K562 (cell line): ENCODE results near the gene CTSD. TPM values are rescaled to one million over a fixed set of nuclear protein-coding genes. Genes with fewer than 3 reads are reported as not detected.
A peak's percentile ranks its signal among the peaks of the same experiment; 100 is the strongest.

Experiments
- ATAC-seq: fragments of 200-7000 bp; cut with Tn5 transposase; 3 replicates; pipeline ENCODE4 v1.9.1; 2020; ENCODE audit warnings: moderate library complexity
- BruUV-seq: library from RNA; stranded (reverse); fragments of 400-500 nt; replicated peaks from 2 replicates; lab custom pipeline; 2021; lab: Mats Ljungman, UMichigan
- CTCF ChIA-PET: fragments of 300-600 bp; formaldehyde crosslinking; extraction: SDS; loops from one replicate; lab custom pipeline; 2021; ENCODE audit warnings: low intra/inter-chr PET ratio; lab: Yijun Ruan, JAX
- POLR2A ChIA-PET: fragments of 300-600, 350-650 bp; sonication (Branson Sonifier 250); formaldehyde crosslinking; extraction: SDS; loops from one replicate; lab custom pipeline; 2021; ENCODE audit warnings: antibody characterized with exemption, inconsistent platforms; lab: Yijun Ruan, JAX
- DNase-seq, 4 experiments: peaks; one replicate each; pipeline versions ENCODE4 v3.0.0 to v3.0.0-alpha.2; 2011 to 2018; ENCODE audit warnings: low spot score in 3 of 4, mixed read lengths in 3 of 4; ENCODE audit errors: extremely low read depth in 1 of 4
- FAIRE-seq: peaks from 2 replicates; lab custom pipeline; 2011; peaks lifted over from hg19 to GRCh38; lab: Jason Lieb, UNC
- H2AFZ ChIP-seq: 2 replicates; pipeline ENCODE4 v1.6.0; 2011; ENCODE audit warnings: low read depth, low read length, control low read depth, inconsistent platforms
- H3K27ac ChIP-seq: fragments of 200-600 bp; 3 replicates; pipeline ENCODE4 v1.8.0; 2011; ENCODE audit warnings: low read depth, mild to moderate bottlenecking, control low read depth, inconsistent platforms, low read length, moderate library complexity, mixed read lengths; ENCODE audit errors: extremely low read depth
- H3K27me3 ChIP-seq, 2 experiments: fragments of 300-600 bp in 1 of 2; 2 replicates in 1 of 2; 3 replicates in 1 of 2; pipeline versions ENCODE4 v1.6.0 to v1.8.0; 2011; ENCODE audit warnings: inconsistent platforms in 2 of 2, low read length in 2 of 2, mild to moderate bottlenecking in 1 of 2, mixed read lengths in 1 of 2, moderate library complexity in 1 of 2; ENCODE audit not compliant: control insufficient read depth in 2 of 2, insufficient read depth in 2 of 2
- H3K36me3 ChIP-seq: fragments of 300-600 bp; 3 replicates; pipeline ENCODE4 v1.8.0; 2011; ENCODE audit warnings: mild to moderate bottlenecking, low read length, inconsistent platforms; ENCODE audit not compliant: control insufficient read depth, insufficient read depth
- H3K4me1 ChIP-seq, 2 experiments: fragments of 200-600 bp in 1 of 2; replicated peaks in 1 of 2; 2 replicates in 1 of 2; 3 replicates in 1 of 2; pipeline versions ENCODE4 v1.5.1 to v1.8.0; 2011; ENCODE audit warnings: inconsistent platforms in 2 of 2, low read length in 2 of 2, mild to moderate bottlenecking in 1 of 2, mixed read lengths in 1 of 2, moderate library complexity in 1 of 2; ENCODE audit not compliant: control insufficient read depth in 2 of 2, insufficient read depth in 2 of 2
- H3K4me2 ChIP-seq: 2 replicates; pipeline ENCODE4 v1.6.1; 2011; ENCODE audit warnings: low read length, control low read depth, inconsistent platforms, mixed read lengths; ENCODE audit not compliant: insufficient read depth
- H3K4me3 ChIP-seq: fragments of 200-600 bp; sonication (generic), shearing (Covaris generic); 2 replicates; pipeline ENCODE4 v1.5.1; 2016; ENCODE audit warnings: control low read depth, inconsistent platforms
- H3K79me2 ChIP-seq: fragments of 200-600 bp; 3 replicates; pipeline ENCODE4 v1.8.0; 2011; ENCODE audit warnings: low read length, inconsistent platforms; ENCODE audit not compliant: control insufficient read depth, insufficient read depth
- H3K9ac ChIP-seq, 2 experiments: 2 replicates each; pipeline versions ENCODE4 v1.6.0 to v1.6.1; 2011; ENCODE audit warnings: low read depth in 2 of 2, low read length in 2 of 2, control low read depth in 1 of 2, inconsistent platforms in 1 of 2, mild to moderate bottlenecking in 1 of 2, mixed read lengths in 1 of 2; ENCODE audit not compliant: insufficient read depth in 1 of 2
- H3K9me1 ChIP-seq: one replicate; pipeline ENCODE4 v1.6.0; 2011; ENCODE audit warnings: inconsistent platforms, mild to moderate bottlenecking, low read length, moderate library complexity; ENCODE audit not compliant: control insufficient read depth, insufficient read depth
- H3K9me3 ChIP-seq: replicated peaks from 2 replicates; pipeline ENCODE4 v1.5.1; 2011; ENCODE audit warnings: low read depth, low read length, inconsistent platforms; ENCODE audit not compliant: control insufficient read depth, insufficient read depth
- H4K20me1 ChIP-seq: replicated peaks from 2 replicates; pipeline ENCODE4 v1.6.1; 2011; ENCODE audit warnings: low read length, inconsistent platforms, mixed read lengths; ENCODE audit not compliant: control insufficient read depth, insufficient read depth
- ELF2 ChIP-seq: fragments of 250-450 bp; sonication (Bioruptor Pico); IDR thresholded peaks from 2 replicates; pipeline ENCODE4 v1.5.0; 2021; ENCODE audit warnings: mild to moderate bottlenecking
- KAT7 ChIP-seq: sonication (generic); formaldehyde crosslinking; IDR thresholded peaks from 2 replicates; pipeline ENCODE4 v1.8.0; 2022; ENCODE audit warnings: missing genetic modification reagents, mild to moderate bottlenecking, borderline replicate concordance
- POLR2G ChIP-seq: fragments of 200-400 bp; formaldehyde crosslinking; IDR thresholded peaks from 2 replicates; pipeline ENCODE4 v1.6.1; 2017; ENCODE audit warnings: low read depth, mild to moderate bottlenecking, antibody characterized with exemption, low read length, moderate library complexity
- PRMT5 ChIP-seq: sonication (generic); formaldehyde crosslinking; IDR thresholded peaks from 2 replicates; pipeline ENCODE4 v1.5.0; 2020; ENCODE audit warnings: missing genetic modification reagents
- SPI1 ChIP-seq: IDR thresholded peaks from 2 replicates; pipeline ENCODE4 v1.6.1; 2011; ENCODE audit warnings: low read depth, low read length, control low read depth, borderline replicate concordance
- ZC3H4 ChIP-seq: sonication (generic); formaldehyde crosslinking; IDR thresholded peaks from 2 replicates; pipeline ENCODE4 v1.9.0; 2021; ENCODE audit warnings: missing genetic modification reagents, borderline replicate concordance
- WGBS: fragments of 100-300 bp; shearing (Covaris generic); methylation state at CpG from one replicate; pipeline ENCODE4 v1.1.6; 2016; ENCODE audit warnings: low coverage, mixed read lengths; ENCODE audit not compliant: insufficient coverage; ENCODE audit errors: missing lambda C conversion rate; 5-methylcytosine and 5-hydroxymethylcytosine counted together
- in situ Hi-C: fragments of 300-500 bp; cut with MboI; formaldehyde crosslinking; loops from 4 replicates; pipeline ENCODE4 v1.15.0; 2018; ENCODE audit warnings: inconsistent platforms, mixed read lengths
- intact Hi-C: fragments of 100-400 bp; cut with micrococcal nuclease; formaldehyde crosslinking; loops from 2 replicates; pipeline ENCODE4 v1.14.2; 2022
- polyA plus RNA-seq, 8 experiments: library from polyadenylated mRNA; depleted of rRNA in 4 of 8; stranded (reverse) in 5 of 8; unstranded in 3 of 8; fragments of >200 nt; fragmentation: Nextera tagmentation in 2 of 8; fragmentation: Illumina TruSeq in 1 of 8; extraction: Ambion mirVana in 2 of 8; extraction: Trizol in 1 of 8; gene quantifications; 2 replicates each; pipeline versions ENCODE4 v1.2.1 to v1.2.3, GENCODE V29; 2011 to 2014; ENCODE audit warnings: inconsistent platforms in 1 of 8, missing spikeins in 1 of 8
- total RNA-seq, 7 experiments: library from RNA; depleted of rRNA in 6 of 7; stranded (reverse); fragments of >200 nt in 6 of 7; fragmentation: Illumina TruSeq in 2 of 7; extraction: Trizol in 2 of 7; gene quantifications; 2 replicates each; pipeline versions ENCODE4 v1.2.1 to v1.2.3, GENCODE V29; 2011 to 2021; ENCODE audit warnings: low replicate concordance in 1 of 7

The CTSD gene
- total and polyA plus RNA-seq, 9 of the 15 experiments (the other 6 are each of a cell fraction or from before 2014, with no cell fraction given), result 1.0 to 112 (median 40.9) TPM

DNA sequence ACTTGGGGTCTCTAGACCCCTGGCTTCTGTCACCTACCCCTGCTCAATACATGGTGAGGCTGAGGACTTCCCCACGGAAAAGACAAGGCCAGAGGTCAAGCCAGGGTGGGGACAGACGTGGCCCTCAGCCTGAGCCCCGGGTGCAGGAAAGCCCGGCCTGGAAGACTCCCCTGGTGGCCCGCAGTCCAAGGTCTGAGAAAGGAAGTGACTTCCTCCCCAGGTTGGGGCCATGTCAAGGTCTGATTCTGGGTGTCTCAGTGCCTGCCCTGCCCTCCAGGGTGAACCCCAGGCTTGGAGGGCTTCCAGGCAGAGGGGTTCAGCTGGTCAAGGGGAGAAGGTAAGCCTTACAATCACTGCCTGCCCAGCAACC is 3.9 kb downstream of the CTSD start:
- POLR2A ChIA-PET, result no interaction called here
- ATAC-seq, result no peak
- Histone ChIP-seq H3K4me1 (peaks cover 31 to 83% of the 10 kb centered on the region in 2 experiments), H3K36me3 (peaks cover 23% of the 10 kb centered on the region; the same call in 1 of the 3 replicates), H3K79me2 (peaks cover 17% of the 10 kb centered on the region), H3K27me3 (no peaks in the 10 kb centered on the region), H3K4me3 (no peak overlapping the region), H3K27ac (peak overlapping the region; percentile 72; the same call in 1 of the 3 replicates), H3K4me2 (no peak overlapping the region), H3K9me1 (peaks cover 7% of the 10 kb centered on the region), H2AFZ (no peak overlapping the region), H3K9ac (peak overlapping the region in 1 of 2 experiments; percentile 83; a peak in 3 of 4 replicates), H4K20me1 (peaks cover 4% of the 10 kb centered on the region; the same call in 1 of the 2 replicates), H3K9me3 (no peaks in the 10 kb centered on the region)
- 71% methylated on average over 2 of the region's 5 CpGs for WGBS
- CTCF ChIA-PET, result no interaction called here
- in situ Hi-C loops (loop anchor here (5.0 kb wide), 1 partner anchor 33 kb away; no protein-coding TSS in a partner anchor), intact Hi-C loops (no loop called here)
- no peak for FAIRE-seq
- BruUV-seq, result no TSS peak
- no peak for DNase-seq
- 0 out of 2 replicates have a peak, but pooled peaks have one; percentile 25 for TF ChIP-seq ELF2 (CRISPR knock-in tag)
- 0 out of 2 replicates have a peak, but pooled peaks have one; percentile 11 for TF ChIP-seq ZC3H4 (CRISPR knock-in tag)
- TF ChIP-seq PRMT5 (CRISPR knock-in tag), result no peak
- 0 out of 2 replicates have a peak, but pooled peaks have one; percentile 6 for TF ChIP-seq SPI1

DNA sequence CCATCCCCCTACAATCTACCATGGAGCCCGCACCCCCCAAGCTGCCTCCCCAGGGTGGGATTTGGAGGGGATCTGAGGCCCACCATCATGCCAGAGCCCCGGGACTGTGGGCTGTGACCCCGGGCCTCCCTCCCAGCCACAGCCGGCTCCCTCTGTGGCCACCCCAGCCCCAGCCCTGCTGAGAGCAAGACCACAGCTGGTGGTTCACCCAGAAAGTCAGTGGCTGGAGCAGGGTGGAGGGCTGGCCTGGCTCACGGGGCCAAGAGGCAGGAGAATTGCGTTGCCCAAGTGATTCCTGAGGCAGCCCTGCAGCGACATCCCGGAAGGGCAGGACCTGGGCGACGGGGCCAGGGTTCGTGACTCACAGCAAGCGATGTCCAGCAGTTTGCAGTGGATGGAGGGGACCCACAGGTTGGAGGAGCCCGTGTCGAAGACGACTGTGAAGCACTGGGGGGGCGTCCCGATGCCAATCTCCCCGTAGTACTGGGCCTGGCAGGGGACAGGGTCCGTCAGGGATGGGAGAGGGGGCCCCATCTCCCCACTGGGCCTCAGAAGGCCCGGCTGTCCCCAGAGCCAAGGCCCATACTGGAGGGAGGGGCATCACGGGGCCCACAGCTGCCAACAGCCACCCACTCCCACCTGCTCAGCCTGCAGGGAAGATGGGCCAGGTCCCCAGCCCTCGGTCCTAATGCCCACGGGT is 4.4 kb downstream of the CTSD start:
- WGBS, result 91% methylated on average over 13 of the region's 23 CpGs
- Histone ChIP-seq H3K4me3 (no peak overlapping the region), H3K27me3 (no peaks in the 10 kb centered on the region), H3K9ac (peak overlapping the region in 1 of 2 experiments; percentile 83; a peak in 2 of 4 replicates), H3K9me3 (no peaks in the 10 kb centered on the region), H4K20me1 (peaks cover 4% of the 10 kb centered on the region; the same call in 1 of the 2 replicates), H3K4me1 (peaks cover 30 to 79% of the 10 kb centered on the region in 2 experiments), H2AFZ (no peak overlapping the region), H3K36me3 (peaks cover 23% of the 10 kb centered on the region; the same call in 1 of the 3 replicates), H3K4me2 (no peak overlapping the region), H3K27ac (no peak overlapping the region), H3K79me2 (peaks cover 17% of the 10 kb centered on the region), H3K9me1 (peaks cover 7% of the 10 kb centered on the region)
- DNase-seq, result no peak
- FAIRE-seq, result no peak
- intact Hi-C loops (no loop called here), in situ Hi-C loops (no loop called here)
- no TSS peak for BruUV-seq
- no peak for TF ChIP-seq KAT7 (CRISPR knock-in tag)
- TF ChIP-seq POLR2G, result peak; percentile 33; the same call in 1 of the 2 replicates
- no peak for ATAC-seq
- ChIA-PET POLR2A (no interaction called here), CTCF (no interaction called here)
